HG02798 (cell line): Measurements from ENCODE around the gene BCL7B.
A peak's percentile ranks its signal among the peaks of the same experiment; 100 is the strongest.
"Not testable (repeated sequence)": the region's sequence is repeated elsewhere in the genome, so short reads cannot be mapped to it uniquely, and the experiment has no call there.

ENCODE experiments used
- ATAC-seq: cut with Tn5 transposase; IDR thresholded peaks from one replicate; pipeline ENCODE4 v1.9.1; 2021; ENCODE audit warnings: mild to moderate bottlenecking; ENCODE audit not compliant: unreplicated experiment, poor library complexity

Gene BCL7B

GRCh38 chr7:73557397-73558257 is at the start of gene BCL7B:
BCL7B (minus strand) TSS chr7:73557690; CDS start chr7:73557578, 112 bp downstream.
- peak; percentile 56 for ATAC-seq

- no peak for ATAC-seq
Measured at GRCh38 chr7:73605601-73606220, 48.2 kb upstream of the BCL7B start.

DNA sequence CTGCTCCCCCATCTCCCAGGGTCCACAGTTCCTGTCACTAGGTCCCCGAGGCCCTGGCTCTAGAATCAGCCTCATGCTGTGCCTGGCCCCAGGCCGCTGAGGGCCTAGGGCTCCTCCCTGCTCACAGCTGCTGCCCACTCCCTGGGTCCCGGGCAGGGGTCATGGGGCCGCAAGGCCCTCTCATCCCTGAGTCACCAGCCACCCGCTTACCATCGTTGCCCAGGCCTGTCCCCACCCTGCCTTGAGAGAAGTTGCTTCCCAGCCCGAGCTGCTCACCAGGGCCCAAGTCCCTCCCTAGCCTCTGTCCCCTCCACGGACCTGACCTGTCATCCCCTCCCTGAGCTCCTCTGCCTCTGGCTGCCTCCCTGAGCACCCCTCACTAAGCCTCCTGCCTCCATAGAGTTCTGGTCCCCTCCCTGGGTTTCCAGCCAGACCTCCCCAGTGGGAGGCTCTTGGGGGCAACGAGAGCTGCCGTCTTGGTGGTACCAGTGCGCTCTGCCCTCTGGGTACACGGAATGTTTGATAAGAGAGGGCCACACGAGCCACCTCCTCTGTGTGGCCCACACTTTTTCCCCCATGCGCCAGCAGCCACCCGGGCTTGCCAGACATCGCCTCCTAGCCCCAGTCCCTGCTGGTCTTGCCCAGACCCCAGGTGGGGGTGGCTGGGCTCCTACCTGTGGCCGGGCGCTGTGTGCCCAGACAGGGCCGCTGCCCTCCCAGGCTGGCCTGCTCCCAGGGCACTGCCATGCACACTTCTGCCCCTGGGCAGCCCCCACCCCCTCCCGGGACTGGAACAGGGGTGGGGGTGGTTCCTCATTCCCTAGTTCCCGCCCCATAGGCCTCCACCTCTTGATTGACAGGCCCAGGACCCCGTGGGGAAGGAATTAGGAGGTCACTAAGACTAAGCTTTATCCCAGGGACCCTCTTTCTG is 45.5 kb upstream of the BCL7B start:
- ATAC-seq, result no peak

GRCh38 chr7:73599916-73600315 is 42.4 kb upstream of the BCL7B start:
- ATAC-seq, result no peak

- ATAC-seq, result no peak
Measured at GRCh38 chr7:73599151-73599882, 41.8 kb upstream of the BCL7B start.

DNA sequence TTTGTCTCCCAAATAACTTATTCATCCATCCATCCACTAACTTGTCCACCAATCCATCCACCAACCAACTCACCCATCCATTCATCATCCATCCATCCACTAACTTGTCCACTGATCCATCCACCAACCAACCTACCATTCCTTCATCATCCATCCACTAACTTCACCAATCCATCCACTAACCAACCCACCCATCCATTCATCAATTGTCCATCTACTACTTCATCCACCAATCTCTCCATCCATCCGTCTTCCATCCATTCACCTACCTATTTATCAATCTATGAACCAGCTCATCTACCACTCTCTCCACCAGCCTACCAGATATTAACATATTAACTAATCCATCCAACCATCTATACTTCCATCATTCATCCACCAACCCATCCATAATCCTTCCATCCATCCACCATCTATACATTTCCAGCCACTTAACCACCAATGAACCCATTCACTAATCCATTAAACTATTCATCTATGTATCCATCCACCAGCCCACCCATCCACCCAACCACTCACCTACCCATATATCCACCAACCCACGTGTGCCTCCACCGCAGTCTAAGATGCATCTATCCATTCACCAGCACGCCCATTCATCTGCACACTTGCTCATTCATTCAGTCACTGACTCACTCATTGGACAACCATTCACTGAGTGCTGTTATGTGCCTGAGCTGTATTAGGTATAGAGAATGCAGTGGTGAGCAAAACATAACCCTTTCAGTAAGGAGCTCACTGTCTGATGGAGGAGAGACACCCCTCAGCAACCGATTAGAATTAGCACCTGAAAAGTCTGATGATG is 40.7 kb upstream of the BCL7B start:
- ATAC-seq, result no peak

- ATAC-seq, result no peak
Measured at GRCh38 chr7:73596191-73597065, 38.9 kb upstream of the BCL7B start.

DNA sequence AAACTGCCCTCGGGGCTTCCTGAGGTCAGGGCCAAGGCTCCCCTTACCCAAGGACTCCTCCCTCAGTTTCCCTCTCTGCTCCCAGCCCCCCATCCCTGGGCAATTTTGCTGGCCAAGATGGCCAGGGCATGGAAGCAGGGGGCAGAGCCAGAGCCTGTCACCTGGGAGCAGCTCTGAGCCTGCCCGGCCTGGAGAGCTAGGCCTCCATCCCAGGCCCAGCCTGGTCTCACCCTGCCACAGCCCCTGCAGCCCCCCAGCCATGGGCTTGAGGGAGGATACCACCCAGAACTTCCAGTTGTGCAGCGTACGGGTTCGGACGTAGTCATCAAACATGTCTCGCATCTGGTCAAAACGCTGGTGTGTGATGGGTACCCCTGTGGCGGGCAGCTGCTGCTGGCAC is 37.9 kb upstream of the BCL7B start:
- no peak for ATAC-seq

- no peak for ATAC-seq
Measured at GRCh38 chr7:73593207-73594045, 35.9 kb upstream of the BCL7B start.

DNA sequence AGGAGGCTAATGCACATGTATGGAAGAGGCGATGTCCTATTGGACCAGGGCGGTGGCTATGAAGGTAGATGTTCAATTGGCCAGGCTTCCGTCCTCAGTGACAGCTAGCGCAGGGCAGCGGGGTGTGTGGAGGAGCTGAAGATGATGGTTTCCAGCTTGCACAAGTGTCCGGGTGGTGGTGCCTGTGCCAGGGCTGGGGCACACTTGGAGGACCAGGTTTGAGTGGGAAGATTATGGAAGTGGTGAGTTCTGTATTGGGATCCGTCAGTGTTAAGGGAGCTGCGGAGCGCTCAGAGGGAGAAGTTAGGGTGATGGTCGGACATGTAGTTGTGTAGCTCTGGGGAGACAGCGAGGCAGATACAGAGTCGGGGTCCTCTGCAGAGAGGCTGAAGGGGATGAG is 29.4 kb upstream of the BCL7B start:
- ATAC-seq, result no peak

DNA sequence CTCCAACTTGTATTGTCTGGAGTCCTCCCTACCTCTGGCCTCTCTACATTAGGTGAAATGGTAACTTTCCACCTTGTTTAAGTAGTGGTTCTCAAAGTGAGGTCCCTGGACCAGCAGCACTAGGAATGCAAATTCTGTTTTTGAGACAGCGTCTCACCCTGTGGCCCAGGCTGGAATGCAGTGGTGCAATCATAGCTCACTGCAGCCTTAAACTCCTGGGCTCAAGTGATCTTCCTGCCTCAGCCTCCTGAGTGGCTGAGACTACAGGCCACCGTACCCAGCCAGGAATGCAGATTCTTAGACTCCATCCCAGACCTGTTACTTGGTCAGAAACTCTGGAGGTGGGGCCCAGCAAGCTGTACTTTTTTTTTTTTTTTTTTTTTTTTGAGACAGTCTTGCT is 27.7 kb upstream of the BCL7B start:
- ATAC-seq, result no peak

DNA sequence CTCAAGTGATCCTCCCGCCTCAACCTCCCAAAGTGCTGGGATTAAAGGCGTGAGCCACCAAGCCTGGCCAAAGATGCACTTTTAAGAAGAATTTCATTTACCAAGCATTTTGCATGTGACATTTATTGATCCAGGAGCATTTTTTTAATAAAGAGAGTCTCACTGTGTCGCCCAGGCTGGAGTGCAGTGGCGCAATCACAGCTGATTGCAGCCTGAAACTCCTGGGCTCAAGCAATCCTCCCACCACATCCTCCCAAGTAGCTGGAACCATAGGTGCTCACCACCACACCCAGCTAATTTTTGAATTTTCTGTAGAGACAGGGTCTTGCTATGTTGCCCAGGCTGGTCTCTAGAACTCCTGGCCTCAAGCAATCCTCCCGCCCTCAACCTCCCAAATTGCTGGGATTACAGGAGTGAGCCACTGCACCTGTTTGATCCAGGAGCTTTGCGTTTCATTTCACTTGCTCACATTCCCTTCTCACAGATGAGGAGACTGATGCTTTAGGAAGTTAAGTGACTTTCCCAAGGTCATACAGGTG is 25.2 kb upstream of the BCL7B start:
- no peak for ATAC-seq

DNA sequence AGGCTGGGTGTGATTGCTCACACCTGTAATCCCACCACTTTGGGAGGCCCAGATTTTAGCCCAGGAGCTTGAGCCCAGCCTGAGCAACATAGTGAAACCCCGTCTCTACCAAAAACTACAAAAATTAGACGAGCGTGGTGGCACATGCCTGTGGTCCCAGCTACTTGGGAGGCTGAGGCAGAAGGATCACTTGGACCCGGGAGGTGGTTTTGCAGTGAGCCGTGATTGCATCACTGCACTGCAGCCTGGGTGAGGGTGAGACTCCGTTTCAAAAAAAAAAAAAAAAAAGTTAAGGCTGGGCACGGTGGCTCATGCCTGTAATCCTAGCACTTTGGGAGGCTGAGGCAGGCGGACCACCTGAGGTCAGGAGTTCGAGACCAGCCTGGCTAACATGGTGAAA is 23.5 kb upstream of the BCL7B start:
- ATAC-seq, result not testable (repeated sequence)

DNA sequence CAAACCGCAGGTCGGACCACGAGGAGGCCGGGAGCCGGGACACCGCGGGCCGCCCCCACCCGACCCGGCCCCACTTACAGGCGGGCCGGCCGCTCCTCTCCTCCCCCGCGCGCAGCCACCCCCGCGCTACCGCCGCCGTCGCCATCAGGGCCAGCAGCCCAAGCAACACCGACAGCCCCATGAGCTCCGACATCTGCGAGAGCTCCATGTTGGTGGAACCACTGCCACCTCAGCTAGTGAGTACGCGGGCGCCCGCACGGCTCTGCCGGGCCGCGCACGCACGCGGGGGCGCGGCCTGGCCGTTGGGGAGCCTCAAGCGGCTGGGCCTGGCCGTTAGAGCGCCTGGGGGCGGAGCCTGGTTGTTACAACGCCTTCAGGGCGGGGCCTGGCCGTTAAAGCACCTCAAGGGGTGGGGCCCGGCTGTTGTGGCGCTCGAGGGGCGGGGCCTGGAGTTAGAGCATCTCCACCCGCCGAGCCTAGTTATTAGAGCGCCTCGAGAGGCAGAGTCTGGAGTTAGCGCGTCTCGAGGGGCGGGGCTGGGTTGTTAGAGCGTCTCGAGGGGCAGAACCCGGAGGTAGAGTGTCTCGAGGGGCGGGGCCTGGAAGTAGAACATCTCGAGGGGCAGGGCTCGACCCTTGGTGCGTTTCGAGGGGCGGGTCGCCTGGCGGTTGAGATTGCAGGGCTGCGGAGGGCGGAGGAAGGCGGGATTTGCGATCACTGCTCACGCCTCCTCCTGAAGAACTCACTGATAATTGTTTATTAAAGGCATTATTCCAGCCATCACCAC is 21.0 kb upstream of the BCL7B start, which contains the start of gene TBL2:
TBL2 (minus strand) TSS at position 238 of the 787 bp plus-strand sequence; CDS start at position 208, 30 bp downstream.
- ATAC-seq, result peak; percentile 94

- peak; percentile 15 for ATAC-seq
Measured at GRCh38 chr7:73577627-73578341, 20.3 kb upstream of the BCL7B start.

- no peak for ATAC-seq
Measured at GRCh38 chr7:73573791-73574190, 16.3 kb upstream of the BCL7B start.
